Measurements from ENCODE around the gene LRRC10.

- TF ChIP-seq, protein P1, sequence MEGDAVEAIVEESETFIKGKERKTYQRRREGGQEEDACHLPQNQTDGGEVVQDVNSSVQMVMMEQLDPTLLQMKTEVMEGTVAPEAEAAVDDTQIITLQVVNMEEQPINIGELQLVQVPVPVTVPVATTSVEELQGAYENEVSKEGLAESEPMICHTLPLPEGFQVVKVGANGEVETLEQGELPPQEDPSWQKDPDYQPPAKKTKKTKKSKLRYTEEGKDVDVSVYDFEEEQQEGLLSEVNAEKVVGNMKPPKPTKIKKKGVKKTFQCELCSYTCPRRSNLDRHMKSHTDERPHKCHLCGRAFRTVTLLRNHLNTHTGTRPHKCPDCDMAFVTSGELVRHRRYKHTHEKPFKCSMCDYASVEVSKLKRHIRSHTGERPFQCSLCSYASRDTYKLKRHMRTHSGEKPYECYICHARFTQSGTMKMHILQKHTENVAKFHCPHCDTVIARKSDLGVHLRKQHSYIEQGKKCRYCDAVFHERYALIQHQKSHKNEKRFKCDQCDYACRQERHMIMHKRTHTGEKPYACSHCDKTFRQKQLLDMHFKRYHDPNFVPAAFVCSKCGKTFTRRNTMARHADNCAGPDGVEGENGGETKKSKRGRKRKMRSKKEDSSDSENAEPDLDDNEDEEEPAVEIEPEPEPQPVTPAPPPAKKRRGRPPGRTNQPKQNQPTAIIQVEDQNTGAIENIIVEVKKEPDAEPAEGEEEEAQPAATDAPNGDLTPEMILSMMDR (IDR thresholded peaks at IDR 0.05; ENCODE audit: insufficient read depth, low read length): no peak
- no peak for TF ChIP-seq GABPA (IDR thresholded peaks at IDR 0.05; ENCODE audit: low read depth)
- TF ChIP-seq POLR2AphosphoS5 (IDR thresholded peaks at IDR 0.05; ENCODE audit: low read depth): no peak
Observed at GRCh38 chr12:69579029-69579428, 31.7 kb downstream of the LRRC10 start.

Measured in HL-60 (cell line).